Mucosa of descending colon (tissue), 3 donors: ENCODE results near the gene EIPR1. TPM values are rescaled to one million over a fixed set of nuclear protein-coding genes. Genes with fewer than 3 reads are reported as not detected.

ENCODE experiments used
- ATAC-seq: fragments of 200-7000 bp; cut with Tn5 transposase; one replicate; pipeline ENCODE4 v1.9.1; 2020; ENCODE audit warnings: mild to moderate bottlenecking, moderate library complexity
- DNase-seq, 3 donors: peaks; one replicate each; pipeline ENCODE4 v3.0.0-alpha.2; 2020
- H3K36me3 ChIP-seq: fragments of 200-600 bp; one replicate; pipeline ENCODE4 v1.8.0; 2021; ENCODE audit warnings: low read depth, mild to moderate bottlenecking
- H3K4me1 ChIP-seq: fragments of 200-600 bp; one replicate; pipeline ENCODE4 v1.8.0; 2021; ENCODE audit warnings: low read depth, mild to moderate bottlenecking
- H3K4me3 ChIP-seq: fragments of 200-600 bp; one replicate; pipeline ENCODE4 v1.8.0; 2021; ENCODE audit warnings: mild to moderate bottlenecking
- H3K9me3 ChIP-seq: fragments of 200-600 bp; one replicate; pipeline ENCODE4 v1.8.0; 2021; ENCODE audit warnings: mild to moderate bottlenecking
- intact Hi-C, 2 donors: fragments of 100-400 bp; cut with DNase I in 1 of 2; cut with micrococcal nuclease in 1 of 2; formaldehyde crosslinking; loops; one replicate each; pipeline versions ENCODE4 v1.11.0 to v1.11.1; 2022; cut with DNase I, micrococcal nuclease
- total RNA-seq, 3 donors: library from RNA; stranded (reverse); fragmentation: NEBNext Ultra II Directional in 2 of 3; extraction: Animal tissue kit (Norgen Biotek cat#: 25700) in 2 of 3; gene quantifications; one replicate each; pipeline versions ENCODE4 v1.2.1 to v1.2.4, GENCODE V29; 2021 to 2023
- TF ChIP-seq, protein P1 (sequence below): fragments of 200-600 bp; IDR thresholded peaks from one replicate; pipeline ENCODE4 v1.8.0; 2022; ENCODE audit warnings: antibody characterized with exemption, mild to moderate bottlenecking
- donor health status: DM: no; HTN: no; CAD: no; lungs with moderate emphysema.
- donor health status: DM: no; HTN: no; CAD: no.
- donor health status: DM: no; HTN: yes; CAD: no.

The EIPR1 gene
- total RNA-seq, 3 donors from 2014 or later: 15.9 to 27.1 (median 25.0) TPM

DNA sequence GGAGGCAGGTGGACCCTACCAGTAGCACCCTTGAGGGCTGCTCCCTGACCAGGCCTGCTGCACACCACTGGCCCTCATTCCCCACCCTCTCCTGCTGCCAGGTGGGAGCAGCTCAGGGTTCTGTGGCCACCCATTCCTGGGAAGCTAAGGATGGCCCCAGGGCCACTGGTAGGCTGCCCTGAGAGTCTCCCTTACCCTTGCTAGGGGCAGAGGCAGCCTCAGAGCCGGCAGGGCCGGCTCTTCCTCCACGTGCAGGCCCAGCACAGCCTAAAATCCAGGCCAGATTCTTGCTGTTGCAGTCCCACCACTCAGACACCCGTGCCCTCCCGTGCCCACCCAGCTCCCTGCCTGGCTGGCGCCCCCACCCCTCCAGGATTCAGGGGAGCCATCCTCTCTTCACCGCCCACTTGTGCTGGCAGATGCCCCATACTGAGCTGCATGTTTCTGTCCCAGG, 199.0 kb downstream of the EIPR1 start:
- Histone ChIP-seq H3K4me1 (no peaks in the 10 kb centered on the region), H3K36me3 (no peaks in the 10 kb centered on the region), H3K9me3 (no peaks in the 10 kb centered on the region), H3K4me3 (no peak overlapping the region)
- DNase-seq: no peak
- intact Hi-C loops: no loop called here
- no peak for ATAC-seq
- TF ChIP-seq, protein P1, sequence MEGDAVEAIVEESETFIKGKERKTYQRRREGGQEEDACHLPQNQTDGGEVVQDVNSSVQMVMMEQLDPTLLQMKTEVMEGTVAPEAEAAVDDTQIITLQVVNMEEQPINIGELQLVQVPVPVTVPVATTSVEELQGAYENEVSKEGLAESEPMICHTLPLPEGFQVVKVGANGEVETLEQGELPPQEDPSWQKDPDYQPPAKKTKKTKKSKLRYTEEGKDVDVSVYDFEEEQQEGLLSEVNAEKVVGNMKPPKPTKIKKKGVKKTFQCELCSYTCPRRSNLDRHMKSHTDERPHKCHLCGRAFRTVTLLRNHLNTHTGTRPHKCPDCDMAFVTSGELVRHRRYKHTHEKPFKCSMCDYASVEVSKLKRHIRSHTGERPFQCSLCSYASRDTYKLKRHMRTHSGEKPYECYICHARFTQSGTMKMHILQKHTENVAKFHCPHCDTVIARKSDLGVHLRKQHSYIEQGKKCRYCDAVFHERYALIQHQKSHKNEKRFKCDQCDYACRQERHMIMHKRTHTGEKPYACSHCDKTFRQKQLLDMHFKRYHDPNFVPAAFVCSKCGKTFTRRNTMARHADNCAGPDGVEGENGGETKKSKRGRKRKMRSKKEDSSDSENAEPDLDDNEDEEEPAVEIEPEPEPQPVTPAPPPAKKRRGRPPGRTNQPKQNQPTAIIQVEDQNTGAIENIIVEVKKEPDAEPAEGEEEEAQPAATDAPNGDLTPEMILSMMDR: no peak

DNA sequence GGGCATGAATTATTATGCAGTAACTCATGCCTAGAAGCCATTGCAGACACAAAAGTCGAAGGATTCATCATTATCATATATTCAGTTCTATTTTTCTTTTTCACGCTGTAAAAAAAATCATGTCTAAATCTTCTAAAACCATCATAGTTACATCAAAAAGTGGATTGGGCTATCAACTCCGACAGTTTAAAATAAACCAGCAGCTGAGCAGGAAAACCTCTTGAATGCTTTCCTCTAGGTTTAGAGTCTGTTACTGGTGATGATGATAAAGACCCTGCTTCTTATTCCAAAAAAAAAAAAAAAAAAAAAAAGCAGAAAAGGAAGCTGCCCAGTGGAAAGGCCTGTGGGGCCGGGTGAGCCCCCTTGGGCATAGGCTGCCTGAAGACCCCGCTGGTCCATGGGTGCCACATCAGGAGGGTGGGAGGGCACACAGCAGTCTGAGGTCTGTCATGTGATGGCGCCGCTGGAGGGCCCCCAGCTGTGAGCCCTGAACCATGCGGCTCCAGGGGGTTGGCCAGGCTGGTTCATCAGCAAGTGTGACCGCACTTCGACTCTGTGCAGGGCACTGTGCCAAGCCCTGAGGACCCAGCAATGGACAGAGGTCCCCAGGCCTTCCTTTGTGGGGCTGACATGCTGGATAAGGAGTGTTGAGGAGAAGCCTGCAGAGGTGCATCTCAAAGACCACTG, 199.6 kb downstream of the EIPR1 start:
- TF ChIP-seq, protein P1: no peak
- H3K4me1 ChIP-seq: no peaks in the 10 kb centered on the region
- no peaks in the 10 kb centered on the region for H3K9me3 ChIP-seq
- DNase-seq: no peak
- intact Hi-C loops: no loop called here
- no peak overlapping the region for H3K4me3 ChIP-seq
- ATAC-seq: no peak
- no peaks in the 10 kb centered on the region for H3K36me3 ChIP-seq

DNA sequence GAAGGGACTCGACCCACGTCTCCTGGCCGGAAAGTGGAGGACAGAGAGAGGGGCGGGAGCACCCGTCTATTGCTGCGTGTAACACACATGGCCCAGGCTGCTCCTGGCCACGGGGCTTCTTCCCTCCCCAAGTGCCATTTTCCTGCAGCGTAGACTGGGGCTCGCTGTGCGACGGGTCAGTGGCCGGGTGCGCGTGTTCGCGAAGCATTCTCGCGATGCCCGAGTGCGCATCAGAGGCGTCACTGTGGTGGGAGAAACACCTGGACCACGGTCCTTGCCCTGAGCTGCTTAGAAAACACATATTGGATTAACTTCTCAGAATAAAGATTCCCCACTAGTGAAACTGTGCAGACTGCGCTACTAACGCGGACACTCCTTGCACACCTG, 200.8 kb downstream of the EIPR1 start:
- H3K4me3 ChIP-seq: no peak overlapping the region
- TF ChIP-seq, protein P1: no peak
- ATAC-seq (no peak), DNase-seq (no peak)
- no peaks in the 10 kb centered on the region for H3K36me3 ChIP-seq
- H3K9me3 ChIP-seq: no peaks in the 10 kb centered on the region
- intact Hi-C loops: no loop called here
- no peaks in the 10 kb centered on the region for H3K4me1 ChIP-seq

DNA sequence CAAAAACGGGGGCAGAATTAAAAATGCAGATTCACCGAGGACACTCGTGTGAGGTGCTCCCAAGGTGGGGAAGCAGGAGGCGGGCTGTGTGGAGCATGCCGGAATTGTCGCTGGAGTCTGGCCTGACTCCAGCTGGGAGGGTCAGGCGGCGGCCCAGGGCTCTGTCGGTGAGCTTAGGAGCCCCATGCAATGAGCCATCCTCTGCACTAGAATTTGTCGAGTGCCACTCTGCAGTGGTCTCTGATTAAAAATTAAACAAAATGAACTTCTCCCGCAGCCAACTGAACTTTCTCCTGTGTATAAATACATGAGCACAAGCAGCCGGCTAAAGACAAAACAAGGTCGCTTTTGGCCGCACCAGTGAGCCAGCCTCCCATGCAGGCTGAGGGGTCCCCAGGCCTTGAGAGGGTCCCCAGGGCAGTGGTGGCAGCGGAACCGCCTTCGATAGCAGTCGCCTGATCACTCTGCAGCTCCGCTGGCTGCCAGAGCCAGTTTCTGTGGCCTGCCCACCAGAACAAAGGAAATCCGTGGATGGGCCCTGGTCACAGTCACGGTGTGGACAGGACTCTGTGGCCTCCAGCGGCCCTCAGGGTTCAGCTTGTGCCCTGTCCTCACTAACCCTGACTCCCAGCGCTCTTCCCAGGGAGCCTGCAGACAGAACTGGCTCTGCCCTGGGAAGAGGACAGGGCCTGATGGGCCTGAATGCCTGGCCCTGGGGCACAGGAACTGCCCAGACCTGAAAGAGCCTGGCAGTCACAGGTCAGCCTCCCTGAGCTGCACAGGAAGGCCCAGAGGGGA, 201.3 kb downstream of the EIPR1 start:
- no peaks in the 10 kb centered on the region for H3K4me1 ChIP-seq
- DNase-seq: no peak
- intact Hi-C loops: no loop called here
- no peak overlapping the region for H3K4me3 ChIP-seq
- no peaks in the 10 kb centered on the region for H3K36me3 ChIP-seq
- no peak for ATAC-seq
- TF ChIP-seq, protein P1: no peak
- no peaks in the 10 kb centered on the region for H3K9me3 ChIP-seq

DNA sequence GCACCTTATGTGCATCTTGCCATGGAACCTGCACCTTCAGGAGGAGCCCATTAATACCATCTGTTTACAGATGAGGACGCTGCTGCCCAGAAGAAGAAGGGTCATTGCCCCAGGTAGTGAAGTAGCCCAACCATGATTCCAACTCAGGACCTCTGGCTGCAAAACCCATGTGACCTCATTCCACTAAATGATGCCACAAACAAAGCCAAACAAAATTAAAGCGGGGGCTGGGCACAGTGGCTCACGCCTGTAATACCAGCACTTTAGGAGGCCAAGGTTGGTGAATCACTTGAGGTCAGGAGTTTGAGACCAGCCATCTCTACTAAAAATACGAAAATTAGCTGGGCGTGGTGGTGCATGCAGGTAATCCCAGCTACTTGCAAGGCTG, 202.1 kb downstream of the EIPR1 start:
- Histone ChIP-seq H3K4me1 (no peaks in the 10 kb centered on the region), H3K9me3 (no peaks in the 10 kb centered on the region), H3K4me3 (no peak overlapping the region), H3K36me3 (no peaks in the 10 kb centered on the region)
- DNase-seq (no peak), ATAC-seq (no peak)
- intact Hi-C loops: no loop called here
- TF ChIP-seq, protein P1: no peak
